RWPE2 (cell line): ENCODE results near the gene SSBP3.

ENCODE experiments used
- ATAC-seq: fragments of 200-7000 bp; cut with Tn5 transposase; 3 replicates; pipeline ENCODE4 v1.9.1; 2021; ENCODE audit warnings: low read depth
- DNase-seq: peaks from one replicate; pipeline ENCODE4 v3.0.0-alpha.2; 2020; ENCODE audit warnings: low spot score
- H3K27ac ChIP-seq: fragments of 450-650 bp; 2 replicates; pipeline ENCODE4 v1.5.1; 2017; ENCODE audit warnings: mild to moderate bottlenecking; ENCODE audit not compliant: poor library complexity, severe bottlenecking
- H3K27me3 ChIP-seq: fragments of 250-450 bp; sonication (Bioruptor Pico); 2 replicates; pipeline ENCODE4 v1.5.1; 2021; ENCODE audit warnings: mild to moderate bottlenecking, moderate library complexity; ENCODE audit not compliant: insufficient read depth, poor library complexity, severe bottlenecking
- H3K36me3 ChIP-seq: fragments of 250-450 bp; sonication (Bioruptor Pico); 2 replicates; pipeline ENCODE4 v1.5.1; 2020; ENCODE audit warnings: low read depth, mild to moderate bottlenecking, moderate library complexity
- H3K4me1 ChIP-seq: fragments of 250-450 bp; sonication (Bioruptor Pico); 2 replicates; pipeline ENCODE4 v1.5.1; 2021; ENCODE audit warnings: mild to moderate bottlenecking, moderate library complexity; ENCODE audit not compliant: insufficient read depth, poor library complexity, severe bottlenecking
- H3K4me3 ChIP-seq: fragments of 250-450 bp; sonication (Bioruptor Pico); 2 replicates; pipeline ENCODE4 v1.5.1; 2021; ENCODE audit warnings: mild to moderate bottlenecking, moderate library complexity; ENCODE audit not compliant: severe bottlenecking
- H3K9me3 ChIP-seq: fragments of 250-450 bp; sonication (Bioruptor Pico); 2 replicates; pipeline ENCODE4 v1.5.1; 2021; ENCODE audit warnings: mild to moderate bottlenecking, moderate library complexity; ENCODE audit not compliant: severe bottlenecking
- CTCF ChIP-seq: fragments of 450-650 bp; IDR thresholded peaks from one replicate; pipeline ENCODE4 v1.5.1; 2017; ENCODE audit warnings: mild to moderate bottlenecking, moderate library complexity; ENCODE audit not compliant: poor library complexity, severe bottlenecking

Gene SSBP3

GRCh38 chr1:54263601-54264226, 142.5 kb downstream of the SSBP3 start:
- DNase-seq (no peak), ATAC-seq (no peak)
- Histone ChIP-seq H3K36me3 (no peaks in the 10 kb centered on the region), H3K27ac (no peak overlapping the region), H3K9me3 (no peaks in the 10 kb centered on the region), H3K4me1 (no peaks in the 10 kb centered on the region), H3K4me3 (no peak overlapping the region), H3K27me3 (no peaks in the 10 kb centered on the region)
- TF ChIP-seq CTCF: no peak

DNA sequence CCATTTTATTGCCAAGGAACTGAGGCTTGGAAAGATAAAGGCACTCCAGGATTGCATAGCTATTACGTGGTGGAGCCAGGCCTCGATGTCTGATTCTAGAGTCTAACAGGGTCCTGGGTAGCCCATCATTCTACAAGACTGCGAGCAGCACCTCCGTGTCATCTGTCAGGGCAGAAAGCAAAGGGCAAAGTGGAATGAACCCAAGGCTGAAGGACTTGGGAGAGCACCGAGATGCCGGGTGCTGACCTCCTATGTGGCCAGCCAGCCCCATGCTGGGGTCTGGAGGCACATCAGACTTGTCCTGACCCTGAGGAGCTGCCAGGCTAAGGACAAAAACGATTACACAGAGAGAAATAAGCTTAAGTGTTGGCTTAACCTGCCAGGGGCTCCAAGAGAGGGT, 143.9 kb downstream of the SSBP3 start:
- Histone ChIP-seq H3K4me1 (no peaks in the 10 kb centered on the region), H3K27me3 (no peaks in the 10 kb centered on the region), H3K36me3 (no peaks in the 10 kb centered on the region), H3K27ac (no peak overlapping the region), H3K4me3 (no peak overlapping the region), H3K9me3 (no peaks in the 10 kb centered on the region)
- TF ChIP-seq CTCF: no peak
- no peak for ATAC-seq
- DNase-seq: no peak

DNA sequence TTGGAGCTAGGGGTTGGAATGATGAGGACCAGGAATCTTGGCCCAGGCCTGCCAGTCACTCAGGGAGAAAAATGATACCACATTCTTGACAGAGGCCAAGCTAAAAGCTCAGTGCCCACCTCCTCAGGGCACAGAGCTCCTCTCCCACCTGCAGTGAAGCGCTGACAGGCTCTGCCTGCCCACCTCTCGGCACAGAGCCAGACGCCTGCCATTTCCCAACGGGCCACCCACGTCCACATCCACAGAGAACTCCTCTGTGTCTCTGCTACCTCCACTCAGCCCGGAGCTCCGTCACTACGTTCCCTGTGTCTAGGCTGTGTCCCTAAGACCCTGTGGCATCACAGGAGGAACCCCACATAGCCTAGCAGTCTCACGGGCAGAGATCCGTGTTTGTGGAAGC, 145.4 kb downstream of the SSBP3 start:
- DNase-seq (no peak), ATAC-seq (no peak)
- no peaks in the 10 kb centered on the region for H3K36me3 ChIP-seq
- no peaks in the 10 kb centered on the region for H3K27me3 ChIP-seq
- H3K9me3 ChIP-seq: no peaks in the 10 kb centered on the region
- H3K4me3 ChIP-seq: no peak overlapping the region
- H3K4me1 ChIP-seq: no peaks in the 10 kb centered on the region
- no peak for TF ChIP-seq CTCF
- no peak overlapping the region for H3K27ac ChIP-seq

GRCh38 chr1:54259546-54260140, 146.6 kb downstream of the SSBP3 start:
- no peak for ATAC-seq
- DNase-seq: no peak
- H3K4me3 ChIP-seq: no peak overlapping the region
- H3K36me3 ChIP-seq: no peaks in the 10 kb centered on the region
- no peaks in the 10 kb centered on the region for H3K27me3 ChIP-seq
- no peak for TF ChIP-seq CTCF
- no peaks in the 10 kb centered on the region for H3K9me3 ChIP-seq
- no peak overlapping the region for H3K27ac ChIP-seq
- peaks cover 2% of the 10 kb centered on the region for H3K4me1 ChIP-seq

DNA sequence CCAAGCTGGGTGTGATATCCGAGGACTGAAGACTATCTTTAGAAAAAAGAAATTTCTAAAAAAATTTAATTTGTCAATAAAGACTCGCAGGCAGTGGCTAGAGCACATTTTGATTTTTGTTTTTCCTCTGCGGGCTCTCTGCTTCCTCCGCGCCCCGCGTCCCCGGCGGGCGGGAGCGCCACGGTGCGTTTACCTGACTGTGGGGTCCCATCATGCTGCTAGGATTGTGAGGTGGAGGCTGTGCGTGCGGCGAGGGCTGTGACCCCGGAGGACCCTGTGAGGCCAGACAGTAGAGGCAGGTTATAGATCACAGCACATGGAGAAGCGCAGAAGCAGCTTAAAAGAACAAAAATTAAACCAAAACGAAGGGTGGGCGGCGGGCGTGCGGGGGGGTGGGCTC, 148.3 kb downstream of the SSBP3 start:
- no peak for TF ChIP-seq CTCF
- H3K4me3 ChIP-seq: no peak overlapping the region
- no peak overlapping the region for H3K27ac ChIP-seq
- H3K9me3 ChIP-seq: no peaks in the 10 kb centered on the region
- ATAC-seq (no peak), DNase-seq (no peak)
- H3K36me3 ChIP-seq: no peaks in the 10 kb centered on the region
- peaks cover 16% of the 10 kb centered on the region for H3K4me1 ChIP-seq
- no peaks in the 10 kb centered on the region for H3K27me3 ChIP-seq
